ENCODE measurements around the gene SLMAP. TPM values are rescaled to one million over a fixed set of nuclear protein-coding genes. Genes with fewer than 3 reads are reported as not detected.

SLMAP gene
- total RNA-seq, 1 donor from 2014 or later = 71.5 TPM

DNA sequence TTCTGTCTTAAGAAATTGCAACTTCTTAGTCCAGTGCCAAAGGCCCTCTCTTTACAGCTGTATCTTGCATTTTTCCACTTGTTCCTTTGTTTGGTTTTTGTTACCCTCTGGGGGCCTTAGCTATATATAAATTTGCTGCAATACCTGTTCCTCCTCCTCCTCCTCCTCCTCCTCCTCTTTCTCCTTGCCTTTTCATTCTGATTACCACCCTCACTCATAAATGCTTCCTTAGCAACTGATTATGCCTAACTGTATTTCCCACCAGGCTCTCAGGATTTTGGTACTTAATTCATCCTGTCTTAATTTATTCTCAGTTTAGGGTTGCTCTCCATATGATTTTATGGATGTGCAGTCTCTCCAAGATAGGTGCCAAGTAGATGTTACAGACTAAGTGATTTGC, 65.7 kb downstream of the SLMAP start:
- no peak overlapping the region for H3K27ac Mint-ChIP-seq (ENCODE audit: unreplicated experiment)
- H3K4me1 Mint-ChIP-seq (ENCODE audit: unreplicated experiment) = peaks cover 26% of the 10 kb centered on the region
- no peak for DNase-seq (ENCODE audit: extremely low spot score, unreplicated experiment)
- no peaks in the 10 kb centered on the region for H3K9me3 Mint-ChIP-seq (ENCODE audit: unreplicated experiment)
- no peak overlapping the region for H3K4me3 Mint-ChIP-seq (ENCODE audit: unreplicated experiment)
- no peaks in the 10 kb centered on the region for H3K36me3 Mint-ChIP-seq (ENCODE audit: unreplicated experiment)
- H3K27me3 Mint-ChIP-seq (ENCODE audit: unreplicated experiment) = no peaks in the 10 kb centered on the region
- TF ChIP-seq, protein P1, sequence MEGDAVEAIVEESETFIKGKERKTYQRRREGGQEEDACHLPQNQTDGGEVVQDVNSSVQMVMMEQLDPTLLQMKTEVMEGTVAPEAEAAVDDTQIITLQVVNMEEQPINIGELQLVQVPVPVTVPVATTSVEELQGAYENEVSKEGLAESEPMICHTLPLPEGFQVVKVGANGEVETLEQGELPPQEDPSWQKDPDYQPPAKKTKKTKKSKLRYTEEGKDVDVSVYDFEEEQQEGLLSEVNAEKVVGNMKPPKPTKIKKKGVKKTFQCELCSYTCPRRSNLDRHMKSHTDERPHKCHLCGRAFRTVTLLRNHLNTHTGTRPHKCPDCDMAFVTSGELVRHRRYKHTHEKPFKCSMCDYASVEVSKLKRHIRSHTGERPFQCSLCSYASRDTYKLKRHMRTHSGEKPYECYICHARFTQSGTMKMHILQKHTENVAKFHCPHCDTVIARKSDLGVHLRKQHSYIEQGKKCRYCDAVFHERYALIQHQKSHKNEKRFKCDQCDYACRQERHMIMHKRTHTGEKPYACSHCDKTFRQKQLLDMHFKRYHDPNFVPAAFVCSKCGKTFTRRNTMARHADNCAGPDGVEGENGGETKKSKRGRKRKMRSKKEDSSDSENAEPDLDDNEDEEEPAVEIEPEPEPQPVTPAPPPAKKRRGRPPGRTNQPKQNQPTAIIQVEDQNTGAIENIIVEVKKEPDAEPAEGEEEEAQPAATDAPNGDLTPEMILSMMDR (IDR thresholded peaks at IDR 0.05) = no peak

DNA sequence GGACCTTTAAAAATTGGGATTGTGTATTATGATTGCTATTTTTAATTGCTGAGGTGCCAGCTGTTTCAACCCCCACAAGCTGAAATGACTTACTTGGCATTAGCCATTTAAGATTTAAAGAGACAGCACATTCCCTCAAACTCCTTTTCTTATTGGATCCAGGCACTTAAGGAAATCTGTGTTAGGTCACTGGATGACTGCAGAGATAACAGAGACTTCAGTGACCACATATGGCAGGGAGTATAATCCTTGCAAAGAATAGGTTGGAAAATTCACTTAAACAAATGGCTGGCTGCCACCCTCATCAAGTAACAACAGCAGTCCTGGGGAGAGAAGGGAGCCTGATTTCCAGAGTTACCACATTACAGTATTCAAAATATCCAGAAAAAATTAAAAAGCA, 66.6 kb downstream of the SLMAP start:
- DNase-seq (ENCODE audit: extremely low spot score, unreplicated experiment) = no peak
- H3K4me3 Mint-ChIP-seq (ENCODE audit: unreplicated experiment) = no peak overlapping the region
- no peak overlapping the region for H3K27ac Mint-ChIP-seq (ENCODE audit: unreplicated experiment)
- no peaks in the 10 kb centered on the region for H3K36me3 Mint-ChIP-seq (ENCODE audit: unreplicated experiment)
- no peaks in the 10 kb centered on the region for H3K27me3 Mint-ChIP-seq (ENCODE audit: unreplicated experiment)
- TF ChIP-seq, protein P1 (IDR thresholded peaks at IDR 0.05) = no peak
- H3K9me3 Mint-ChIP-seq (ENCODE audit: unreplicated experiment) = no peaks in the 10 kb centered on the region
- H3K4me1 Mint-ChIP-seq (ENCODE audit: unreplicated experiment) = peaks cover 26% of the 10 kb centered on the region

GRCh38 chr3:57825116-57825515, 69.0 kb downstream of the SLMAP start:
- TF ChIP-seq, protein P1 (IDR thresholded peaks at IDR 0.05) = no peak
- DNase-seq (ENCODE audit: extremely low spot score, unreplicated experiment) = no peak
- H3K27me3 Mint-ChIP-seq (ENCODE audit: unreplicated experiment) = no peaks in the 10 kb centered on the region
- H3K27ac Mint-ChIP-seq (ENCODE audit: unreplicated experiment) = no peak overlapping the region
- peaks cover 22% of the 10 kb centered on the region for H3K4me1 Mint-ChIP-seq (ENCODE audit: unreplicated experiment)
- no peaks in the 10 kb centered on the region for H3K9me3 Mint-ChIP-seq (ENCODE audit: unreplicated experiment)
- H3K36me3 Mint-ChIP-seq (ENCODE audit: unreplicated experiment) = no peaks in the 10 kb centered on the region
- no peak overlapping the region for H3K4me3 Mint-ChIP-seq (ENCODE audit: unreplicated experiment)

DNA sequence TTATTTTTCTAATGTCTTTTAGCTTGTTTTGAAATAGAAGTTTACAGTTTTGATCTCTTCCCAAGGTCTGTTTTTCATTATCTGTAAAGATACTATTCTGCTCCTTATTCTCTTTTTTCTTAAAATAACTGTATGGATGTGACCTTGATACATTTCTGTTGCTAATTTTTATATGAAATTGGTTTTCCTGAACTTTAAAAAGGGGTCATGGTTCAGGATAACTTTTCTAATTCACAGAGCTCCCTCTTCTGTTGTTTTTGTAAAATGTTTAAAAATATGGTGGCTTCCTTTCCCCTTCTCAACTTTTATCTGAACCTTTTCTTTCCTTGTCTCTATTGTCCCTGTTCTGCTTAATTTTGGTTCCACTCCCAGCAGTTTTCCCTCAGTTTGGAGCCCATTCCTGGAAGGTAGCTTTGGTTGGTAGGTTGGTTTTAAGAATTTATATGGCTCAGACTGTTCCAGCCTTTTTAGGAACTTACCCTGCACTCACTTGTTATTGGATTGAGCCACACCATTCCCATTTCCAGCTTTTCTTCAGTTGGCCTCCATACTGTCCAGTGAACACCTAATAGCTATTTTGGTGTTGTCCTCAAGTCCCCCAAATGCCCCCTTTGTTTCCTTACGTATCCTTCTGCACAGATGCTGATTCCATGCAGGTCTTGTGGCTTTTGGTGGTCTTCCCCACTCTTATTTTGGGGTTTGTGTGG, 70.3 kb downstream of the SLMAP start:
- Mint-ChIP-seq H3K4me3 (ENCODE audit: unreplicated experiment) (no peak overlapping the region), H3K9me3 (ENCODE audit: unreplicated experiment) (no peaks in the 10 kb centered on the region), H3K27ac (ENCODE audit: unreplicated experiment) (peak overlapping the region; percentile 13), H3K36me3 (ENCODE audit: unreplicated experiment) (no peaks in the 10 kb centered on the region), H3K4me1 (ENCODE audit: unreplicated experiment) (peaks cover 22% of the 10 kb centered on the region), H3K27me3 (ENCODE audit: unreplicated experiment) (no peaks in the 10 kb centered on the region)
- TF ChIP-seq, protein P1 (IDR thresholded peaks at IDR 0.05) = peak; percentile 49
- no peak for DNase-seq (ENCODE audit: extremely low spot score, unreplicated experiment)

GRCh38 chr3:57826952-57827723, 71.0 kb downstream of the SLMAP start:
- TF ChIP-seq, protein P1 (IDR thresholded peaks at IDR 0.05) = no peak
- Mint-ChIP-seq H3K4me1 (ENCODE audit: unreplicated experiment) (peaks cover 17% of the 10 kb centered on the region), H3K36me3 (ENCODE audit: unreplicated experiment) (peaks cover 6% of the 10 kb centered on the region), H3K9me3 (ENCODE audit: unreplicated experiment) (no peaks in the 10 kb centered on the region), H3K27me3 (ENCODE audit: unreplicated experiment) (no peaks in the 10 kb centered on the region), H3K4me3 (ENCODE audit: unreplicated experiment) (no peak overlapping the region), H3K27ac (ENCODE audit: unreplicated experiment) (no peak overlapping the region)
- DNase-seq (ENCODE audit: extremely low spot score, unreplicated experiment) = no peak
